ENCODE measurements around the gene SH2B3. TPM values are rescaled to one million over a fixed set of nuclear protein-coding genes. Genes with fewer than 3 reads are reported as not detected.
A peak's percentile ranks its signal among the peaks of the same experiment; 100 is the strongest.

SH2B3 gene
- total and polyA plus RNA-seq, 9 of the 15 experiments (the other 6 are each of a cell fraction or from before 2014, with no cell fraction given): 10.8 to 75.3 (median 37.4) TPM

GRCh38 chr12:111409780-111410430 lies 4.2 kb downstream of the SH2B3 start (continued):
- TF ChIP-seq HNRNPK (IDR thresholded peaks at IDR 0.05; ENCODE audit: low read depth, low read length, poor library complexity, severe bottlenecking): no peak
- no peak for TF ChIP-seq MAFK (IDR thresholded peaks at IDR 0.05; ENCODE audit: low read length)
- no peak for TF ChIP-seq ZNF699 (CRISPR knock-in tag; IDR thresholded peaks at IDR 0.05; ENCODE audit: insufficient replicate concordance)
- no peak for TF ChIP-seq RBM14 (IDR thresholded peaks at IDR 0.05; ENCODE audit: borderline replicate concordance, insufficient read depth, low read depth, low read length)
- TF ChIP-seq ARID2 (IDR thresholded peaks at IDR 0.05): no peak
- no peak for TF ChIP-seq RBM15 (IDR thresholded peaks at IDR 0.05; ENCODE audit: insufficient read depth, low read length)
- no peak for TF ChIP-seq SP1 (CRISPR knock-in tag; IDR thresholded peaks at IDR 0.05)
- TF ChIP-seq ZNF695 (CRISPR knock-in tag; IDR thresholded peaks at IDR 0.05): no peak
- TF ChIP-seq KAT8 (IDR thresholded peaks at IDR 0.05; ENCODE audit: low read depth): no peak
- 0 out of 2 replicates have a peak, but pooled peaks have one; percentile 43 for TF ChIP-seq ZNF589 (CRISPR knock-in tag; IDR thresholded peaks at IDR 0.05; ENCODE audit: low read depth)
- TF ChIP-seq ZNF23 (CRISPR knock-in tag; IDR thresholded peaks at IDR 0.05): no peak
- no peak for TF ChIP-seq ZNF347 (CRISPR knock-in tag; IDR thresholded peaks at IDR 0.05; ENCODE audit: low read depth)
- TF ChIP-seq SETDB1 (IDR thresholded peaks at IDR 0.05; ENCODE audit: low read length): no peak
- TF ChIP-seq RNF2 (IDR thresholded peaks at IDR 0.05): peak; percentile 54; the same call in 1 of the 2 replicates
- TF ChIP-seq RREB1 (CRISPR knock-in tag; IDR thresholded peaks at IDR 0.05): no peak; the same call in 1 of the 2 replicates
- TF ChIP-seq ZNF174 (CRISPR knock-in tag; IDR thresholded peaks at IDR 0.05): no peak
- TF ChIP-seq CEBPB (tag; IDR thresholded peaks at IDR 0.05): no peak
- TF ChIP-seq NR2C2 (CRISPR knock-in tag; IDR thresholded peaks at IDR 0.05): no peak
- TF ChIP-seq NR2C2 (tag; IDR thresholded peaks at IDR 0.05): peak; percentile 60; the same call in 1 of the 2 replicates
- no peak for TF ChIP-seq ID3 (CRISPR knock-in tag; IDR thresholded peaks at IDR 0.05)
- peak; percentile 24; the same call in 1 of the 2 replicates for TF ChIP-seq ID3 (tag; IDR thresholded peaks at IDR 0.05)
- no peak for TF ChIP-seq NFE2 (IDR thresholded peaks at IDR 0.05; ENCODE audit: low read depth)
